HG02623 (cell line): ENCODE data around the gene RASA4.
A peak's percentile ranks its signal among the peaks of the same experiment; 100 is the strongest.
"Not testable (repeated sequence)": the region's sequence is repeated elsewhere in the genome, so short reads cannot be mapped to it uniquely, and the experiment has no call there.

Experiments
- ATAC-seq: cut with Tn5 transposase; IDR thresholded peaks from one replicate; pipeline ENCODE4 v1.9.1; 2021; ENCODE audit warnings: moderate library complexity; ENCODE audit not compliant: unreplicated experiment

RASA4 gene

DNA sequence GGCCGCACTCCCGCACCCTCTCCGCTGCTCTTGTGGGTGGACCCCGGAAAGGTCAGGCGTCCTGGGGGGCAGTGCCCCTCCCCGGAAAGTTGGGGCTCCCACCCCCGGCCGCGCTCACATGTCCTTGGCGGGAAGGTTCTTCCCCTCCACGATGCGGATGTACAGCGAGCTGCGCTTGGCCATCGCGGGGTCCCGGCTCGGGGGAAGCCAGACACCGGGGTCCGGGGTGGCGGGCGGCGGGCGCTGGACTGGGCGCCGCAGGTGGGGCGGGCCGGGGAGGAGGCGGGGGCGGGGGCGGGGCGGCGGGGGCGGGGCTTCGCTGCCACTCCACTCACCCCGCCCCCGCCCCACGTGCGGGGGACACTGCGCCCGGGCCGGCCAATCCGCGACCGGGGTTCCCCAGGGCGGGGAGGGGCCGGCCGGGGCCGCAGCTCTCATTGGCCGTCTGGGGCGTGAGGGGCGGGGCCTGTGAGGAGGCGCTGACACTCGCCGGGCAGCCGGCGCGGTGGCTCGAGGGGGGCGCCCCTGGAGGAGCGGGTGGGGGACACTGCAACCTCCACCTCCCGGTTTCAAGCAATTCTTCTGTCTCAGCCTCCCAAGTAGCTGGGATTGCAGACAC, at the start of gene RASA4:
RASA4 (minus strand) TSS at position 250 of the 619 bp plus-strand sequence; CDS start at position 183, 67 bp downstream.
- peak; percentile 77 for ATAC-seq

DNA sequence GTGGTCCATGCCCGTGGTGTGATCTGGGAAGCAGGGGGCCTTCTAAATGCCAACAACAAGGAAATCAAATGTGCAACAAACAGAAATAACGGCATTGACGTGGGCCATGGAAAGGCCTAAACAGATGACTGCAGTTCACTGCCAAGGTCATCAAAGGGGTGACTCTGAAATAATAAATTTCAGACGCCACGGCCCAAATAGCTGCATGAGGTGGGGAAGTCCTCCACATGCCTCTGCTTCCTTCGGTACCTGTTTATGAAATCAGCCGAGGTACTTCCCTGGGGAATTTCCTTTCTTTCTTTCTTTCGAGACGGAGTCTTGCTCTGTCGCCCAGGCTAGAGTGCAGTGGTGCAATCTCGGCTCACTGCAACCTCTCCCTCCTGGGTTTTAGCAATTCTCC, 48.2 kb upstream of the RASA4 start:
- not testable (repeated sequence) for ATAC-seq

DNA sequence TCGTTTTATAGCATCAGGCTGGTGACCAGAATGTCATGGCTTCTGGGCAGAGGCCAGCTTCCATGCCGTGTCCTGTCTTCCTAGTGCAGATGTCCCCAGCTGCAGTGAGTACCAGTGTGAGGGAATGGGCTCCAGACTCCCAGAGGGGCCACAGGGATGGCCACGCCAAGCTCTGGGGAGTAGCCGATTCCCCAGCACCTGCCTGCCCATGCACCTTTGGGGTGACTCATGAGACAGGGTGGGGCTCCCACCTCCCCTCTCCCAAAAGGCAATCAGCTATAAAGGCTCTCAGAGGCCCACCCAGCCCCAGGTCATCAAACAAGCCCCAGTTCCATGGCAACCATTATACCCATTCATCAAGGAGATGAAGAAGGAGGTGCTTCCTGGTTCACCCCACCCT, 33.4 kb upstream of the RASA4 start, which contains the start of gene SPDYE2B:
SPDYE2B (plus strand) TSS at position 396 of the 400 bp plus-strand sequence. CDS start 2,030 bp downstream, outside the sequence.
- ATAC-seq: not testable (repeated sequence)

DNA sequence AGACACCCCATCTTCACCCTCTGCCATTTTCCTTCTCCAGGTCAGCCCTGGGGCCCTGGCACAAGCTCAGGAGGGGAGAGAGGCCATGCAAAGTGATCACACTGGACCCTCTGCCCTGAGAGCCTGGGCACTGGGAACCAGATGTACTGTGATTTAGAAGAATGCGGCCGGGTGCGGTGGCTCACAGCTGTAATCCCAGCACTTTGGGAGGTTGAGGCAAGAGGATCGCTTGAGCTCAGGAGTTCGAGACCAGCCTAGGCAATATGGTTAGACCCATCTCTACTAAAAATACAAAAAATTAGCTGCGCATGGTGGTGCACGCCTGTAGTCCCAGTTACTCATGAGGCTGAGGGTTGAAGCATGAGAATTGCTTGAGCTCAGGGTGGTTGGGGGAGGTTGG, 31.3 kb upstream of the RASA4 start:
- not testable (repeated sequence) for ATAC-seq

DNA sequence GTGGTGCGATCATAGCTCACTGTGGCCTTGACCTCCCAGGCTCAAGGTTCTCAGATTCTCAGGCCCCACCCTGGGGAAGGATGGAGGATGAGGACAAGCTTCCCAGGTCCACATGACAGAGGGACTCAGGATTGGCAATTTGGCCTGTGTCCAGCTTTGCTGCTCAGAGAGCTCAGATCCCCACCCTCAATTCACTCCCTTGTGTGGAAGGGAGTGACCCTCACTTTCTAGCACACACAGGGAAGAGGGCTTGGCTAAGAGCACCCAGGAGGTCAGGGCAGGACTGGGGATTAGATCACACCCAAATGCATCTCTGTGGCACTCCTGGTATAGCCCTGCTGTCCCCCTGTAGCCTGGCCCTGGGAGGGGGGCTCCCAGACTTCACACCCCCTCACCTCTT, 26.8 kb upstream of the RASA4 start:
- not testable (repeated sequence) for ATAC-seq

DNA sequence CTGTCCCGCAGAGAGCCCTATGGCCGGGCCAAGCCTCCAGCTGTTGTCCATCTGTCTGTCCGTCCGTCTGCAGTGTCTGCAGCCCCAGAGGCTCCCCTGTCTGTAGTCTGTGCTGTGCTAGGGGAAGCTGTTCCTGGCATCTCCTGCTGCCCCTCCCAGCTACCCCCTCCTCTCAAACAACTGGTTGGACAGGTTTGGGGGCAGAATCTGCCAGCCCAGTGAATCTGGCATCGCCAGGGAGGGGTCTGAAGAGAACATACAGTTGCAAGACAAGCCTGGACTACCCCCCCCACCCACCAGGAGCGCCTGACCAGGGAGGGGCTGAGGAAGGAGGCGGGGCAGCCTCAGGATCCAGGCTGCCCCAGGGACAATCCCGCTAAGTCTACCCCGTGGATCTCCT, 26.1 kb upstream of the RASA4 start, which contains the start of gene UPK3BL1:
UPK3BL1 (minus strand) TSS at position 101 of the 400 bp plus-strand sequence; CDS start at position 51, 50 bp downstream.
- ATAC-seq: not testable (repeated sequence)

DNA sequence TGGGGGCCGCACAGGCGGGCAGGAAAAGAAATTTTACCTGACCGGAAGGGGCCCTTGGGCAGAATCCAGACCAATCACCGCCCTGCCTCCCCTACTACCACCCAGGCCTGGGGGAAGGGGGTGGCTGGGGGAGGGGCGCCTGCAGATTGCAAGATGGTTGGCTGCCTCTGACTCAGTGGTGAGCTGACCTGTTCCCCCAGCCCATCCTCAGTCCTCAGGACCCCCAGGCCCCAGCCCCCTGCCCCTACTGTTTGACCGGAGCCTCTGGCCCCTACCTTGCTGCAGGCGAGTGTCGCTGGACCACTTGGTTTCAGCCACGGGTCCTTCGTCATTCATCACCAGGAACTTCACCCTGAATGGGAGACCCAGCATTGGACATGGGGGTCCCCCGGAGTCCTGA, 22.3 kb upstream of the RASA4 start:
- not testable (repeated sequence) for ATAC-seq

DNA sequence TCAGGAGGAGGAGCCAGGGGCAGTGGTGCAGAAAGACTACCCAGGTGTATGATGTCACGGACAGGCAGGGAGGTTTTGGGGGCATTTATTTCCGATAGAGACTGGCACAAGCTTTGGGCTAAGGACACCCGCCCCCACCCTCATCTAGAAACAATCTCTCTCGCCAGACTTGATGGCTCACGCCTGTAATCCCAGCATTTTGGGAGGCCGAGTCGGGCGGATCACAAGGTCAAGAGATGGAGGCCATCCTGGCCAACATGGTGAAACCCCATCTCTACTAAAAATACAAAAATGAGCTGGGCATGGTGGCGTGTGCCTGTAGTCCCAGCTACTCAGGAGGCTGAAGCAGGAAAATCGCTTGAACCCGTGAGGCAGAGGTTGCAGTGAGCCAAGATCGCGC, 20.4 kb upstream of the RASA4 start:
- ATAC-seq: not testable (repeated sequence)

DNA sequence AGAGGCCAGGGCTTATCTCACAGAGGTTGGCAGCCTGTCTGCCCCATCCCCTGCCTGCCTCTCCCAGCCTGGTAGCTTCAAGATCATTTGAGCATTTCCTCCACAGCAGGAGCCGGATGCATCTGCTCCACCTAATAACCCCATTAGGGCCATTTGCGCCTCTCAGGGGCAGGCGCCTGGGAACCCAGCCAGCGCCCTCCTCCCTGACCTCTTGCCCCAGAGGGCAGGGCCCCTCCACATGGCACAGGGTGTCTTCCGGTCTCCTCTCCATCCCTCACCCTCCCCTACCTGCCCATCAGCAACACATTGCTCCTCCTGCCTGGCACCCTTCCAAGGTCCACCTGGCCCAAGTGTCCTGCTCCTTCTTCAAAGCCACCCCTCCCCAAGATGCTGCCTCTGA, 18.8 kb upstream of the RASA4 start:
- not testable (repeated sequence) for ATAC-seq

DNA sequence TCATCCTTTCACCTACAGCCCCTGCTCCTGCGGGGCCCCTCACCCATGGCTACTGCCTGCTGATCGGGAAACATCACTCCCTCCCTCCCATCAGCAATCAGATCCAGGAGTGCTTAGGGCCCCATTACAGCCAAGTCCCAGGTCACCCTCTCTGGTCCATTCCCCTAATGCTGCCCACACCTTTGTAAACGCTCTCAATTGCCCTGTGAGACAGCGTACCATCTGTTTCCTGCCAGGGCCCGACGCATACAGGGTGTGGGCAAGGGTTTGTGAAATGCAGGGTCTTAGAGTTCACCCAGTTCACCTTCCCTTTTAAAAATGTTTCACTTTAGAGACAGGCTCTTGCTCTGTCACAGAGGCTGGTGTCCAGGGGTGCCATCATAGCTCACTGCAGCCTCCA, 17.7 kb upstream of the RASA4 start:
- not testable (repeated sequence) for ATAC-seq

DNA sequence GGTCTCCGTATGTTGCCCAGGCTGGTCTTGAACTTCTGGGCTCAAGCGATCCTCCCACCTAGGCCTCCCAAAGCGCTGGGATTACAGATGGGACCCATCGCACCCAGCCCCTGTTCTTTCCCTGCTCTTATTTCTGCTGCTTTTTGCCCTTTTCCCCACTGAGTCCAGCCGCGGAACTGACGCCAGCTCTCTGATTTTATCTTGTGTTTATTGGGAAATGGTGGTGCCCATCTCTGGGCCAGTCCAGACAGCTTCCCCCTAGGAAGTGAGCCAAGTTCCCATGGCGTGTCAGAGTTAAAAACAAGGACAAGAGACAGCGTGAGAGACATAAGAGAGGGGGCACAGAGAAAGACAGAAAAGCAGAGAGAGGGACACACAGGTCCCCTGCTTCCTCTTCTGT, 14.1 kb upstream of the RASA4 start:
- not testable (repeated sequence) for ATAC-seq

DNA sequence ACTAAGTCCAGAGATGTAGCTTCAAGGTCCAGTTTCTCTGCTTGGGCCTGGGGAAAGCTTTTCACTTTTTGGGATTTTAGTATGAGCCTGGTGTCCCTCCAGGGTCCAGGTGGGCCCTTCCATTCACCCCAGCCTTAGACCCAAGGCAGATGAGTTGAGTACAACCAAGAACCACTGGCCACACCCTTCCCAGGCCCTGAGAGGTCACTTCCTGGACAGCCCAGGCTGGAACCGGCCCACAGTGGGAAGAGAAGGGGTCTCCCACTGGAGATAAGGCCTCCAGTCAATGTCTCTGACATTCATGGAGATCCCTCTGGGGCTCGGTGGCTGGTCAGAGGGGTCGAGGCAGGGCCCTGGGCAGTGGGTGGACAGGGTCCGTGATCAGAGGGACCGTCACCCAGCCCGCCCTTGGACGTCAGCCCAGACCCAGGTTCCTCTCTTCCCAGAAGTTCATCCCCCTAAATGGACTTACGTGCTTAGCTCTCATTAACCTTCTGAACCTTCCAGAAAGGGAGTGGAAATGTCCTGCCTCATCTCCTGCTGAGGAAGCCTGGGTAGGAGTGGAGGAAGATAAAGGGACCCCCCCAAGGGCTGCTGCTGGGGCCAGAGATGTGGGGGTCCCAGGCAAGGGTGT, 10.8 kb upstream of the RASA4 start:
- ATAC-seq: not testable (repeated sequence)

DNA sequence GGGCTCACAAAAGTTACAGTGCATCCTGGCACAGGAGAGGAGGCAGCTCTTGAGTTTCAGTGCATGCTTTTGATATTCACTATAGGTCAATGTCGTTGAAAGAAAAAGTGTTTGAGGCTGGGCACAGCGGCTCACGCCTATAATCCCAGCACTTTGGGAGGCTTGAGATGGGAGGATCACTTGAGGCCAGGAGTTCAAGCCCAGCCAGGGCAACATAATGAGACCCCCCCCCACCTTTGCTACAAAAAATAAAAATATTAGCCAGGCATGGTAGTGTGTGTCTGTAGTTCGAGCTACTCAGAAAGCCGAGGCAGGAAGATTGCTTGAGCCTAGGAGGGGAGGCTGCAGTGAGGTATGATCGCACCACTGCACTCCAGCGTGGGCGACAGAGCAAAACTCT, 1.6 kb upstream of the RASA4 start:
- not testable (repeated sequence) for ATAC-seq

DNA sequence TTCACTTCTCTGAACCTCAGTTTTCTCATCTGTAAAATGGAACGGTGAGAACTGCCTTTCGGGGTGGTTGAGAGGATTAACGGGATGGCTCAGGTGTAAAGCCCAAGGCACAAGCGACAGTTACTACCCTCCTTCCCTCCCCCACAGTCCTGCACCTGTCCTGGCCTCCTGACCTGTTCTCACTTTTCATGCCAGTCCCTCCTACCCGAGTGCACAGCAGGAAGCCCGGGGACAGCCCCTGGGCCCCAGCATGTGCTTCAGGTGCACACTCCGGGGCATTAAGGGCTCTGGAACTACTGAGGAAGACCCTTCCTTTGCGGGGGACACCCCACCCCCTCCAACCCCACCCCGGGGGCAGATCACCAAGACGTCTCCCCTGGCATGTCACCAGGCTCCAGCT, 626 bp downstream of the RASA4 start:
- ATAC-seq: not testable (repeated sequence)

DNA sequence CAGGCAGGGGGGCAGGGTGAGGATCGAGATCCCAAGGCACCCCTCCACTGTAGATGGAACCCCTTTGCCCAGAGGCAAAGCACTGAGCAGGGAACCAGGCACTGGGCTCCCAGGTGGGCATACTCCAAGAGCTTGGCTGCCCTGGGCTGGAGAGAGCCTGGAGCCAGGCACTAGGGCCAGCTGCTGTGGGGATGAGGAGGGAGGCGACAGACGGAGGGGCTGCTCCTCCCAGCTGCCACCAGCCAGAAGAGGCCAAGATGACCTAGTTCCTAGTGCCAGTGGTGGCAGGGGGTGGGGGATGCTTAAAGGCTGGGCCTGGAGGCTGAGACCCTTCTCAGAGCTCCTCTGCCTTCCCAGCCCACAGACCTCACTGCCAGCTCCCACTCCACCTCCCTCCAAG, 1.7 kb downstream of the RASA4 start:
- ATAC-seq: not testable (repeated sequence)

DNA sequence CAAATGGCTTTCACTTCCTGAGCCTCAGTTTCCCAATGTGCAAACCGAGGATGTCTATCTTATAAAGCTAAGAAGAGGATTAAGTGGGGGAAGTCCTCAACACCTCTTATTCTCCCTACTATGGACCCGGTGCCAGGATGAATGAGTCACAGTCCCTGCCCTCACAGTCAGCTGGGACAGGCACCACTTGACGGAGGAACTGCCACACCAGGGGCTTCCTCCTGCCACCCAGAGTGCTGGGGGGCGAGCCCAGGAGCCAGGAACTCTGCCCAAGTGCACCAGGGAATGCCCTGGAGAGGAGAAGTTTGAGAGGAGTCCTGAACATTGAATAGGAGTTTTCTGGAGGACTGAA, 2.2 kb downstream of the RASA4 start:
- ATAC-seq: peak; percentile 14

DNA sequence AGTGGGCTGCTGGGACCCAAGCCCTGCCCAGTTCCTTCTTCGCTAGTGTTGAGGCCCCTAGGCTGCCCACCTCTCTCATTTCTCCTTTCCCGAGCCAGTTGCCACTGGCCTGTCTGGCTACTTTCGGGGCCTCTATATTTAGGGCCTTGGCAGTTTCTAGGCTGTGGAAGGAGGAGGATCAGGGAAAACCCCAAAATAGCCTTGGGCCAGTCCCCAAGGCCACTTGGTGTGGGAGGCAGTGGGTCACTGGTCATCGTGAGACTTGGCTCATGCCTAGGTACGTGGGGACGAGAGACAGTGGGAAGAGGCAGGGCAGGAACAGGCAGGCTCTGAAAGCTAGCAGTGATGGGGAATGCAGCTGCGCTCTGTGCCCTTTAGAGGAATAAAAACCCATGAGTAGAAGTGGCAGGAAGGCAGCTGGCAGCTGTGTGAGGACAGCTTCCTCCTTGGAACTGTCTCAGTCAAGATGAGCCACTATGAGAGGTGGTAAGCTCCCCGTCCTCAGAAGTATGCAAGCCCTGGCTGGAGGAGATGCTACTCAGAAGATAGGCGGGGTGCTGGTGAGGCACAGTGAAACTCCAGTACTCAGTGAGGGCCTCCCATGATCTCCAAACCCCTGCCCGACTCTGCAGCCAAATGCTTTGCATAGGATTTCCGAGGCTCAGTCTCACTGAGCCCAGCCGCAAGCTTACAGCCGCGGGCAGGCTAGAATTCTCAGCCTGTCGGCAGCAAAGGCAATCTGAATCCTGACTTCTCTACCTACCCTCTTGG, 2.8 kb downstream of the RASA4 start:
- peak; percentile 59 for ATAC-seq

DNA sequence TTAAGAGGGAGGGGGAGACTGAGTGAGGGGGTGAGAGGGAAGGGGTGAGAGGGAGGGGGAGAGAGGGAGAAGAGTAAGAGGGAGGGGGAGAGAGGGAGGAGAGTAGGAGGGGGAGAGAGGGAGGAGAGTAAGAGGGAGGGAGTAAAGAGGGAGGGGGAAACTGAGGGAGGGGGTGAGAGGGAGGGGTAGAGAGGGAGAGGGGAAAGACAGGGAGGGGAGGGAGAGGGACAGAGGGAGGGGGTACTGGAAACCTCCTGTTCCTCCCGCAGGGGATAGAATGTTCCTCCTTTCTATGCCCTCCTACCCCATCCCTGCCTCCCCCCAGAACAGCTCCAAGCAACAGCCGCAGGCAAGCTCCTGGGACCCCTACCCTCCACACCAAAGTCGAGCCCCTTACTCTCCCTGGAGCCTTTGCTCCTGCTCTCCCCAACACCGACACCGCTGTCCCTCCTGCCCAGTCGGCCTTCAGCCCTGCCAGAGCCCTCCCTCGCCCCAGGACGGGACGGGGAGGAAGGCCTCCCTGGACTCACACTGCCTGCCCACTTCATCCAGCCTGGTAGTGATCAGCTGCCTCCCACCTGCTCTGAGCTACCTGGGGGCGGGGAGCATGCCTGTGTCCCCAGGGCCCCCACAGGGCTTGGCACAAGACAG, 4.8 kb downstream of the RASA4 start:
- ATAC-seq: not testable (repeated sequence)

DNA sequence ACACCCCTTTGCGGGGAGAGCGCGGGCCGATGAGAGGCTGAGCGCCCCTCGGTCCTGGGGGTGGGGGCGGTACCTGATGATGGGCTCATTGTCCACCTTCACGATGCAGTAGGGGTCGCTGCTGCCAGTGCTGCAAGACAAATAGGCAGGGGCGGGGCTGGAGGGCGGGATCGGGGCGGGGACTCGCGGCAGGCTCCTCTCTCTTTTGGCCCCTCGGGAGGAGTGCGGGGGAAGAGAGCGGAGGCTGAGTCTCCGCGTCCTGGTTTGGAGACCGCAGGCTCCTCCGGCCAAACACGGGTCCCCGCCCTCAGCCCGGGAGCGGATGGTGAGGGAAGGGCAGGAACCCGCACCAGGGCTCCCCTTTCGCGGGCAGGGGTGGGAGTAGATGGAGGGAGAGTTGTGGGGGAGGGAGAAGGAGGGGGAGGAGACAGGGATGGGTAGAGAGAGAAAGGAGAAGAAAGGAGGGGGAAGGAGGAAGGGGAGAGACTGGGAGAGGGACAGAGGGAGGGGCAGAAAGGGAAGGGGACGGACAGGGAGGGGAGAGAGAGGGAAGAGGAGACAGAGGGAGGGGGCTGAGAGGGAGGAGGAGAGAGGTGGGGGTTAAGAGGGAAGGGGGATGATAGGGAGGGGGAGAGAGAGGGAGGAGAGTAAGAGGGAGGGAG, 5.4 kb downstream of the RASA4 start:
- peak; percentile 38 for ATAC-seq

DNA sequence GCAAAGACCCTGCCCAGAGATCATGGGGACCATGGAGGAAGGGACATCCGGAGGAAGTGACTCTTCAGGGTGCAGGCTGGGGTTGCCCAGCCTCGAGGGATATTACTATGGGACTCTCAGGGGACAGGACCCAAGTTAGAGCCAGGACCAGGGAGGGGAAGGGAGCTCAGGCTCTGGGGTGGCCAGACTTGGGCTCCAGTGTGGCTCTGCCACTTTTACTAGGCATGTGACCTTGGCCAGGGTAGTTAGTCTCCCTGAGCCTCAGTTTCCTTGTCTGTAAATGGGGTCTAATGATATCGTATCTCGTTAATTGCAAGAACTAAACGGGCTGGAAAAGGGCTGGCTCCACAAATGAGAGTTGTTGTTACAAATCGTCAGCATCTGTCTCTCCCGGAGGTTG, 6.1 kb downstream of the RASA4 start:
- not testable (repeated sequence) for ATAC-seq

DNA sequence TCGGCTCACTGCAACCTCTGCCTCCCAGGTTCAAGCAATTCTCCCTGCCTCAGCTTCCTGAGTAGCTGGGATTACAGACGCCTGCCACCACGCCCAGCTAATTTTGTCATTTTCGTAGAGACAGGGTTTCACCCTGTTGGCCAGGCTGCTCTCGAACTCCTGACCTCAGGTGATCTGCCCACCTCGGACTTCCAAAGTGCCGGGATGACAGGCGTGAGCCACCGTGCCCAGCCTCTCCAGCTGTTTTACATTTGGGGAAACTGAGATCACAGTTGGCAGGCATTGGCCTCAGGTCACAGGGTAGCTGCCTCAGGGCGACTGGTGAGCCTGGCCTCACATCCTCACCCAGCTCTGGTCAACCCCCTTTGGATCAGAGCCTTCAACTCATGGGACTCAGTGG, 6.8 kb downstream of the RASA4 start:
- ATAC-seq: not testable (repeated sequence)
